HG03558 (cell line): ENCODE data around the gene BCR.

Source experiments
- ATAC-seq: cut with Tn5 transposase; IDR thresholded peaks from one replicate; pipeline ENCODE4 v1.9.1; 2021; ENCODE audit warnings: moderate number of reproducible peaks; ENCODE audit not compliant: unreplicated experiment; ENCODE audit errors: extremely low read depth

BCR gene

DNA sequence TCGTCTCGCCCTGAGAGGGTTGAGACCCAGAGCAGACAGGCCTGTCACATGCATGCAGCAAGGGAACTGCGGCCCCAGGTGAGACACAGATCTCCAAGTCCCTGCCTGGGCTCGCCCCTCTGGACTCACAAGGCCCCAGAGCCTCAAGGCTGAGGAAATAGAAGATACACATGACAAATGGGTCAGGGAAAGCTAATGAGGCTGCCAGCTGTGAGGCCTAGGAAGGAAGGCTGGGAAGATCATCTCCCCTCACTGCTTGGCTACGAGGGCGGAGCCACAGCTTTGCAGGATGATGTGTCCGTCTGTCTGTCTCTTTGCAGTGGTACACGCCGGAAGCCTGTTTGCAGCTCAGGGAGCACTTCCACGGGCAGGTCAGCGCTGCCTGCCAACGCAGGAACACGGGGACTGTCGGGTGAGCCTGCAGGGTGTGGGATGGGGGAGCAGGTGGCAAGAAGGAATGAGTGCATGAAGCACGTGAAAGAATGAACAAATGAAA lies 30.5 kb upstream of the BCR start:
- no peak for ATAC-seq

- ATAC-seq, result no peak
Observed at GRCh38 chr22:23150762-23151161, 29.5 kb upstream of the BCR start.

DNA sequence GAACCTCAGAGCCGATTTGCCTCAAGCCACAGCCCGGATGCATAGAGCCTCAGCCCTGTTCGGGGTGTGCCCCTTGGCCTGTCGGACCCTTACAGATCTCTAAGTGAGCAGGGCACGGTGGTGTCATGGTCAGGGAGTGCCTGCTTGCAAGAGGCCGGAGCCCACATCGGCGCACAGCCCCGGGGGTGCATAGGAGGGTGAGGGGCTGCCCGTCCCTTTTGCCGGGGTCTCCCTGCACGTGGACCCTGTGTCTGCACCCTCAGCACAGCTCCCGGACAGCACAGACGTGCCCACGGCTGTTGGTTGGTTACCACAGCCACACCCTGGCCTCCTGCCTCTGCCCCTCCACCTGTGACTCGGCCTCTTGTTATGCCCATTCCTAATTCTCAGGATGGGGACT lies 28.5 kb upstream of the BCR start:
- ATAC-seq, result no peak

DNA sequence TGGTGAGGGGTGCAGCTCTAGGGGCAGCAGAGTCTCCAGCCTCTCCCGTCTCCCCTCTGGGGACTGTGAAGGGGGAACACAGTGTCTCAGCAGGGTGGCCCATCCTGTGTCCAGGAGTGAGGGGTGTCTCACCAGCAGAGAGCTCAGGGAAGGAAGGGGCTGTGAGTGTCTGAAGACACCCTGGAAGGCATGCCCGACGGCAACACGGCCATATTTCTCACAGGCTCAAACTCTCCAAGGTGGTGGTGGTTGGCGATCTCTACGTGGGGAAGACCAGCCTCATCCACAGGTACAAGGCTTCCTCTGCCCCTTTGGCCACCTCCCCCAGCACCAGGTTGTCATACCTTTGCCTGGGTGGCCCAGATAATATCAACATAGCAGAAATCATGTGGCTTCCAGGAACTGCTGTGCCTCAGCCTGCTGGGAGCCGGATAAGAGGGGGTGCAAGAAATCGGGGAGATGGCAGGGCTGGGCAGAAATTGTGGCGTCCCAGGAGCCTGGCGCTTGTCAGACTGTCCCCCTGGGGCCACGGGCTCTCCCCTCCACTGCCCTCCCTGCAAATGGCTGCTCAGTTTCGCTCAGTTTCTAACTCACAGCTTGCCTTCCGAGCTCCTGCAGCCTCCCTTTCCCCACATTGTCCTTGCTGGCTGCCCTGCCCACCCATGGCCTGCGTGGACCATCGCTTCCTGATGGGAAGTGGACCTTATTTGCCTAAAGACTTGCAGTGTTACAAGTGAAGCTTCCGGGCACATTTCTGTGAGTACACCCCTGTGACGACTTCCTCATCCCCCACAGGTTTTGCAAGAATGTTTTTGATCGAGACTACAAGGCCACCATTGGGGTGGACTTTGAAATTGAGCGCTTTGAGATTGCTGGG lies 27.8 kb upstream of the BCR start:
- no peak for ATAC-seq

GRCh38 chr22:23153994-23154393 lies 26.3 kb upstream of the BCR start:
- no peak for ATAC-seq

GRCh38 chr22:23154461-23154860 lies 25.8 kb upstream of the BCR start:
- ATAC-seq, result no peak

- no peak for ATAC-seq
Observed at GRCh38 chr22:23155143-23155542, 25.2 kb upstream of the BCR start.

DNA sequence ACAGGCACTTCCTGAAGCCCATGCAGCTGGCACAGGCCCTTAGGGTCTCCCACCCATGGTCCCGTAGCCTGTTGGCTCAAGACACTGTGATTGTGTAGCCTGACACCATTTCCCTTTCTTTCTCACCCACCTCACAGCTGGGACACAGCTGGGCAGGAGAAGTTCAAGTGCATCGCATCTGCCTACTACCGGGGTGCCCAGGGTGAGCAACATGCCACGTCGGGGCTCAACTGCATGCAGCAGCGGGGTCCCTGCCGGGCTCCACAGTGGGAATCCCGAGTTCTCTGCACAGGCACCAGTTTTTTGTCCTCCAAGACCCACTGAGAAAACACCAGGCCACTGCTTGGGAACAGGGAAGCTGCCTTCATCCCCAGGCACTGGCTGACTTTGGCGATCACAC lies 24.5 kb upstream of the BCR start:
- ATAC-seq, result no peak

DNA sequence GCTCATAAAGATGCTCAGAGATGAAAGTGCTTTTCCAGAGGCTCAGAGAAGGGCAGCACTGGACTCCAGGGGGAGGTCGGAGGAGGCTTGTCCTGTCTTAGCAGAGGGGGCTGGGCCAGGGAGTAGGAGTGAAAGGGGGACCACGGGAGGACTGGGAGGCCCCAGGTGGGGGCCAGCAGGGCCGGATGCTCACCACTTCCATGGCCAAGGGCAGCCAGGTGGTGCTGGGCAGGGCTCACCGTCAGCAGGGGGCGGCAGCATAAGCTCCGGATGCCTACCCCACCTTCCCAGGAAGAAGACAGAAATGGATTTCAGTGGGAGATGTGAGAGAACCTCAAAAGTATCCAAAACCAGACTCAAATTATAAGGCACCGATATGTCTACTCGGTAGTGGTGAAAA lies 24.0 kb upstream of the BCR start:
- ATAC-seq, result no peak

DNA sequence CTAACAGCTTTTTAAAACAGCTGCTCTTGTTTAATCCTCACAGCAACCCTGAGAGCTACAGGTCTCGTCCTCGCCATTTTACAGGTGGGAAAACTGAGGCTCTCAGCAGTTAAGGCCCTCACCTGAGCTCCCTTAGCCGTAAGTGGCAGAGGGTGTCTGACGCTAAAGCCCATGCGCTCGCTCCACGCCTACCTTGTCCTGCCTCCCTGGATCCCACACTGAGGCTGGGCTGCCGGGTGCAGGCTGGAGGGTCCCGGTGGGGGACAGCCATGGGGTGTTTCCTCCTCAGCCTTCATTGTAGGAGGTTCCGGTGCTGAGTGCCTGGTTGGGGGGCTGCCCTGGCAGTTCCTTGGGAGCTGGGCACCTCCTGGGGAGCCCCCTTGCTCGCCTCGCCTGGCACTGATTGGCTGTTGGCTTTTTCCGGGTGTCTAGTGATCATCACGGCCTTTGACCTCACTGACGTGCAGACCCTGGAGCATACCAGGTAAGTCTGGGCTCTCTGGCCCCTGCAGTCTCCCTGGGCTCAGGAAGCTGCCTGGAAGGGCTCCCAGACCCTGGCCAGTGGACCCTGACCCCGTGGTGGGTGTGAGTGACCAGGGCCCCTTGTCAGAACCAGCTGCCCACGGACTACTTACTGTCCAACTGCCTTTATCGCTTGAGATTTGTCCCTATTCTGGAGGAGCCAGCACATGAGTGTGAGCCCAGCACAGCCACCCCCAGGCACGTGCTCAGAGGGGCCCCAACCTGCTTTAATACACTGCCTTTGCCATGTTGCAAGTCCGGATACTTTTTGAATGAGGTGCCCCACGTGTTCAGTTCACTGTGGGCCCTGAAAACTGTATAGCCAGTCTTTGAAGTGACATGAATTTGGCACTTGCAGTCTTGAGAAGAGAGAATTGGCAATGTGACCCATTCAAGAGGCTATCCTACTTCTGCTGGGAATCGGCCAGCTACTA lies 22.5 kb upstream of the BCR start:
- ATAC-seq, result no peak

GRCh38 chr22:23158516-23159290 lies 21.6 kb upstream of the BCR start:
- no peak for ATAC-seq

DNA sequence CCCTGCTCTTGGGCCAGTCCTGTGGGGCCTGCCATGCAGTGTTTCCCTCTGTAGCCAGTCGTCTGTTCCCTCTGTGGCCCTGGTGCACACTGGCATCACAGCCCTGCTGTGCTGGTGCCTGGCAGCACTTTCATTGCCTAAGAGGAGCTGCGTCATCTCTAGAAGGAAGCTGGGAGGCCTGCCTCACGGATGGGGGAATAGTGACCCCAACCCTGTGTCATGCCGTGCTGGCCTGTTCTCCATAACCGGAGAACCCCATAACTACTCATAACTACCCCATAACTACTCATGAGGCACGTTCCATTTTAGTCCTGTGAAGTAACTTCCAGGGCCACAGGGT lies 21.0 kb upstream of the BCR start:
- ATAC-seq, result no peak

GRCh38 chr22:23161029-23161428 lies 19.3 kb upstream of the BCR start:
- ATAC-seq, result no peak

GRCh38 chr22:23161574-23161973 lies 18.7 kb upstream of the BCR start:
- ATAC-seq, result no peak

GRCh38 chr22:23163665-23164064 lies 16.6 kb upstream of the BCR start:
- ATAC-seq, result no peak

GRCh38 chr22:23164091-23164490 lies 16.2 kb upstream of the BCR start:
- no peak for ATAC-seq

- no peak for ATAC-seq
Observed at GRCh38 chr22:23166042-23166831, 14.1 kb upstream of the BCR start.

DNA sequence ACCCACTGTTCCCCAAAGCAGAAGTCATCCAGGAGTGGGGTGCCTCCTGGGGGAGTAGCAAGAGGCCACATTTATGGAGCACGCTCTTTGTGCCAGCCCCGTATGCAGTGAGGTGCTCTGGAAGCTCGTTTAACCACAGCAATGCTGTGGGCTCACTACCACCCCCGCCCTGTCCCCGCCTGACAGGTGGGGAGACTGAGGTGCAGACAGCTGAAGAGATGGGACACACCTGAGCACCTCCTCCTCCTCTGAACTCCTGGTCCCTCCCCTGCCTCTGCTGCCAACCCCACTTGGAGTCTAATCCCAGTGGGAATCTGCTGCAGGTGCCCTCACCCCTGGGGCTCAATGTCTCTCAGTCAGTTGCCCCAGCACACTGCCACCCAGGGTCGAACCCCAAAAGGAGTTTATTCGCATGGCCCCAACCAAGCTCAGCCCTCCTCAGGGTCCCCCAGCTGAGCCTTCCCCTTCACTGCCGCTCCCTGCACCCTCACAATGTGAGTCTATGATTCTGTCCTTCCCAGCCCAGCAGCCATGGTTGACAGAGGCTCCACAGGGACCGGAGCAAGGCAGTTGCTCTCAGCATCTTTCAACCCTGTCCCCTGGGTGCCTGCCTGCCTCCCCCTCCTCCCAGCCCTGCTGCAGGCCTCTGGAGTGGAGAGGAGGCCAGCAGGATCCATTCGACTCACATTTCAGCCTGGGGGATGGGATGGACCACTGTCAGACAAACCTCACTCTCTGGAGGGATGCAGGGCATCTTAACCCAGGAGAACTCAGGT lies 13.3 kb upstream of the BCR start:
- no peak for ATAC-seq
